GM12865 (cell line): ENCODE measurements around the gene CCDC148.
"Not testable (repeated sequence)": the region's sequence is repeated elsewhere in the genome, so short reads cannot be mapped to it uniquely, and the experiment has no call there.

Experiments used
- DNase-seq: peaks from one replicate; pipeline ENCODE4 v3.0.0; 2010; ENCODE audit warnings: low read depth
- H3K4me3 ChIP-seq: 2 replicates; pipeline ENCODE4 v1.5.1; 2011; ENCODE audit warnings: mild to moderate bottlenecking, low read depth, low read length, control low read depth
- CTCF ChIP-seq: IDR thresholded peaks from 2 replicates; pipeline ENCODE4 v1.5.1; 2011; ENCODE audit warnings: low read length, control low read depth, low read depth, inconsistent platforms; ENCODE audit not compliant: insufficient read depth; ENCODE audit errors: missing control alignments

The CCDC148 gene

GRCh38 chr2:158473719-158474392, 17.3 kb upstream of the CCDC148 start:
- no peak for DNase-seq
- TF ChIP-seq CTCF = no peak

GRCh38 chr2:158473300-158473699, 16.7 kb upstream of the CCDC148 start:
- not testable (repeated sequence) for H3K4me3 ChIP-seq, DNase-seq

More at GRCh38 chr2:158473719-158474392, 17.3 kb upstream of the CCDC148 start:
- H3K4me3 ChIP-seq = no peak overlapping the region

GRCh38 chr2:158472829-158473228, 16.3 kb upstream of the CCDC148 start:
- DNase-seq, H3K4me3 ChIP-seq: not testable (repeated sequence)

- DNase-seq = no peak
- H3K4me3 ChIP-seq = no peak overlapping the region
- TF ChIP-seq CTCF = no peak
Measured at GRCh38 chr2:158467248-158467647, 10.7 kb upstream of the CCDC148 start.

GRCh38 chr2:158464426-158465281, 8.1 kb upstream of the CCDC148 start:
- H3K4me3 ChIP-seq = no peak overlapping the region
- peak; percentile 49 for TF ChIP-seq CTCF
- peak; percentile 46 for DNase-seq

GRCh38 chr2:158463496-158464095, 7.0 kb upstream of the CCDC148 start:
- DNase-seq = no peak
- H3K4me3 ChIP-seq = no peak overlapping the region
- TF ChIP-seq CTCF = no peak

- peak; percentile 20 for DNase-seq
- peak overlapping the region; percentile 24 for H3K4me3 ChIP-seq
- TF ChIP-seq CTCF = no peak
Measured at GRCh38 chr2:158460632-158461297, 4.2 kb upstream of the CCDC148 start.
